HFFc6 (cell line): Measurements from ENCODE around the gene SLC45A2. TPM values are rescaled to one million over a fixed set of nuclear protein-coding genes. Genes with fewer than 3 reads are reported as not detected.

Source experiments
- DNase-seq: peaks from one replicate; pipeline ENCODE4 v3.0.0-alpha.2; 2018
- H3K27ac Mint-ChIP-seq: 2 replicates; pipeline ENCODE4 v1.8.0; 2020; ENCODE audit warnings: mild to moderate bottlenecking, mixed read lengths
- H3K27me3 Mint-ChIP-seq: 2 replicates; pipeline ENCODE4 v1.8.0; 2021; ENCODE audit warnings: mild to moderate bottlenecking, moderate library complexity, mixed read lengths; ENCODE audit not compliant: insufficient read depth
- H3K36me3 Mint-ChIP-seq: 2 replicates; pipeline ENCODE4 v1.8.0; 2021; ENCODE audit warnings: low read depth, mixed read lengths
- H3K4me1 Mint-ChIP-seq: 2 replicates; pipeline ENCODE4 v1.8.0; 2020; ENCODE audit warnings: low read depth, mixed read lengths
- H3K4me3 Mint-ChIP-seq: 2 replicates; pipeline ENCODE4 v1.8.0; 2020; ENCODE audit warnings: mild to moderate bottlenecking, moderate library complexity, mixed read lengths
- H3K9me3 Mint-ChIP-seq: 2 replicates; pipeline ENCODE4 v1.8.0; 2020; ENCODE audit warnings: mild to moderate bottlenecking, mixed read lengths
- CTCF ChIP-seq: fragments of 200-600 bp; sonication (generic); IDR thresholded peaks from 2 replicates; pipeline ENCODE4 v1.5.0; 2021; ENCODE audit warnings: antibody characterized with exemption, mild to moderate bottlenecking
- total RNA-seq, 6 experiments: library from RNA; stranded (reverse); fragmentation: NEBNext Ultra II Directional; extraction: Animal tissue kit (Norgen Biotek cat#: 25700); gene quantifications; 2 replicates in 1 of 6; 3 replicates in 5 of 6; pipeline ENCODE4 v1.2.3, GENCODE V29; 2021

Gene SLC45A2
- total RNA-seq, 6 experiments from 2014 or later, result not detected

- H3K4me3 Mint-ChIP-seq, result no peak overlapping the region
- H3K4me1 Mint-ChIP-seq, result peaks cover 20% of the 10 kb centered on the region
- H3K9me3 Mint-ChIP-seq, result no peaks in the 10 kb centered on the region
- H3K27me3 Mint-ChIP-seq, result peaks cover 7% of the 10 kb centered on the region
- no peak for DNase-seq
- no peak for TF ChIP-seq CTCF
- no peaks in the 10 kb centered on the region for H3K36me3 Mint-ChIP-seq
- no peak overlapping the region for H3K27ac Mint-ChIP-seq
Observed at GRCh38 chr5:33980030-33980429, 4.5 kb downstream of the SLC45A2 start.

GRCh38 chr5:33978306-33978705 lies 6.2 kb downstream of the SLC45A2 start:
- Mint-ChIP-seq H3K9me3 (no peaks in the 10 kb centered on the region), H3K4me3 (no peak overlapping the region), H3K4me1 (peaks cover 24% of the 10 kb centered on the region), H3K27ac (no peak overlapping the region), H3K27me3 (peaks cover 7% of the 10 kb centered on the region), H3K36me3 (no peaks in the 10 kb centered on the region)
- no peak for TF ChIP-seq CTCF
- no peak for DNase-seq

- Mint-ChIP-seq H3K27me3 (peaks cover 4% of the 10 kb centered on the region), H3K36me3 (no peaks in the 10 kb centered on the region), H3K4me1 (peaks cover 14% of the 10 kb centered on the region), H3K9me3 (no peaks in the 10 kb centered on the region), H3K27ac (no peak overlapping the region), H3K4me3 (no peak overlapping the region)
- no peak for DNase-seq
- TF ChIP-seq CTCF, result no peak
Observed at GRCh38 chr5:33976307-33976706, 8.2 kb downstream of the SLC45A2 start.

DNA sequence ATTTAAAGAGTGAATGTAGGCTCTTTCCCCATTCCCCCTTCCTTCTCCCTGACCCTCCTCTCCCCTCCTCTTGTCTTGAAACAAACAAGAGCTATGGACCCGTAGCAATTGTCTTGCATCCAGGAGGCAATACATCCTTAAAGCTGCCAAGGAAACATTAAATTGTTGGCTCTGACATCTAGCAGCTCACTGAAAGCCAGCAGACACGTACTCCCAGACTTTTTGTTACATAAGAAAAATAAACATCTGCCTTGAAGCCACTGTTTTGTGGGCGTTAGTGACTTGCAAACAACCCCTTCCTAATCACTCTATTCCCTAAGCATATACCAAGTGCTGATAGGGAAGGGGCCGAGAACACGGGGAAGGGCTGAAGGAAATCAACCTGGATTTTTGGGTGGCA lies 8.6 kb downstream of the SLC45A2 start:
- Mint-ChIP-seq H3K4me3 (no peak overlapping the region), H3K36me3 (no peaks in the 10 kb centered on the region), H3K9me3 (no peaks in the 10 kb centered on the region), H3K27ac (no peak overlapping the region), H3K4me1 (peaks cover 12% of the 10 kb centered on the region), H3K27me3 (peaks cover 4% of the 10 kb centered on the region)
- TF ChIP-seq CTCF, result no peak
- no peak for DNase-seq

- DNase-seq, result no peak
- no peaks in the 10 kb centered on the region for H3K36me3 Mint-ChIP-seq
- no peaks in the 10 kb centered on the region for H3K9me3 Mint-ChIP-seq
- H3K27me3 Mint-ChIP-seq, result peaks cover 2% of the 10 kb centered on the region
- H3K27ac Mint-ChIP-seq, result no peak overlapping the region
- peaks cover 17% of the 10 kb centered on the region for H3K4me1 Mint-ChIP-seq
- no peak for TF ChIP-seq CTCF
- no peak overlapping the region for H3K4me3 Mint-ChIP-seq
Observed at GRCh38 chr5:33973271-33973670, 11.2 kb downstream of the SLC45A2 start.
